ENCODE measurements around the gene PDGFD.

PDGFD gene

GRCh38 chr11:103947546-103947919 is 216.4 kb downstream of the PDGFD start:
- Histone ChIP-seq H2AFZ (ENCODE audit: low read depth) (no peak overlapping the region), H4K20me1 (ENCODE audit: insufficient read depth) (no peaks in the 10 kb centered on the region), H3K4me3 (IDR thresholded peaks at IDR 0.05; ENCODE audit: insufficient read depth, low read depth, low read length) (no peak overlapping the region), H3K27me3 (ENCODE audit: insufficient read depth, low read depth) (no peaks in the 10 kb centered on the region), H3K79me2 (ENCODE audit: insufficient read depth, low read depth) (no peaks in the 10 kb centered on the region), H3K4me2 (no peak overlapping the region), H3K27ac (no peak overlapping the region), H3K4me1 (ENCODE audit: low read depth, poor library complexity, severe bottlenecking) (no peaks in the 10 kb centered on the region), H3K9ac (no peak overlapping the region), H3K36me3 (ENCODE audit: insufficient read depth) (no peaks in the 10 kb centered on the region)
- TF ChIP-seq CTCF (conservative IDR thresholded peaks at IDR 0.05; ENCODE audit: low read depth, low read length) = no peak

GRCh38 chr11:103946793-103947545 is 217.0 kb downstream of the PDGFD start:
- no peak overlapping the region for H3K27ac ChIP-seq
- no peak for TF ChIP-seq CTCF (conservative IDR thresholded peaks at IDR 0.05; ENCODE audit: low read depth, low read length)
- H3K4me3 ChIP-seq (IDR thresholded peaks at IDR 0.05; ENCODE audit: insufficient read depth, low read depth, low read length) = no peak overlapping the region
- no peaks in the 10 kb centered on the region for H3K79me2 ChIP-seq (ENCODE audit: insufficient read depth, low read depth)
- no peaks in the 10 kb centered on the region for H3K4me1 ChIP-seq (ENCODE audit: low read depth, poor library complexity, severe bottlenecking)
- no peaks in the 10 kb centered on the region for H3K36me3 ChIP-seq (ENCODE audit: insufficient read depth)
- no peak overlapping the region for H3K4me2 ChIP-seq
- H3K9ac ChIP-seq = no peak overlapping the region
- no peaks in the 10 kb centered on the region for H4K20me1 ChIP-seq (ENCODE audit: insufficient read depth)
- H3K27me3 ChIP-seq (ENCODE audit: insufficient read depth, low read depth) = no peaks in the 10 kb centered on the region
- no peak overlapping the region for H2AFZ ChIP-seq (ENCODE audit: low read depth)

GRCh38 chr11:103944251-103944940 is 219.6 kb downstream of the PDGFD start:
- no peak overlapping the region for H3K4me2 ChIP-seq
- H3K27me3 ChIP-seq (ENCODE audit: insufficient read depth, low read depth) = no peaks in the 10 kb centered on the region
- H3K79me2 ChIP-seq (ENCODE audit: insufficient read depth, low read depth) = no peaks in the 10 kb centered on the region

GRCh38 chr11:103942646-103943045 is 221.3 kb downstream of the PDGFD start:
- no peak overlapping the region for H3K27ac ChIP-seq
- no peak for TF ChIP-seq CTCF (conservative IDR thresholded peaks at IDR 0.05; ENCODE audit: low read depth, low read length)
- no peak overlapping the region for H3K9ac ChIP-seq
- H3K79me2 ChIP-seq (ENCODE audit: insufficient read depth, low read depth) = no peaks in the 10 kb centered on the region
- no peak overlapping the region for H2AFZ ChIP-seq (ENCODE audit: low read depth)
- no peaks in the 10 kb centered on the region for H3K36me3 ChIP-seq (ENCODE audit: insufficient read depth)
- H3K4me1 ChIP-seq (ENCODE audit: low read depth, poor library complexity, severe bottlenecking) = peaks cover 11% of the 10 kb centered on the region
- no peak overlapping the region for H3K4me3 ChIP-seq (IDR thresholded peaks at IDR 0.05; ENCODE audit: insufficient read depth, low read depth, low read length)
- no peaks in the 10 kb centered on the region for H3K27me3 ChIP-seq (ENCODE audit: insufficient read depth, low read depth)
- no peak overlapping the region for H3K4me2 ChIP-seq
- H4K20me1 ChIP-seq (ENCODE audit: insufficient read depth) = no peaks in the 10 kb centered on the region

More at GRCh38 chr11:103944251-103944940, 219.6 kb downstream of the PDGFD start:
- Histone ChIP-seq H2AFZ (ENCODE audit: low read depth) (no peak overlapping the region), H3K4me1 (ENCODE audit: low read depth, poor library complexity, severe bottlenecking) (peaks cover 10% of the 10 kb centered on the region), H3K9ac (no peak overlapping the region), H3K27ac (no peak overlapping the region), H4K20me1 (ENCODE audit: insufficient read depth) (no peaks in the 10 kb centered on the region), H3K4me3 (IDR thresholded peaks at IDR 0.05; ENCODE audit: insufficient read depth, low read depth, low read length) (no peak overlapping the region), H3K36me3 (ENCODE audit: insufficient read depth) (no peaks in the 10 kb centered on the region)
- no peak for TF ChIP-seq CTCF (conservative IDR thresholded peaks at IDR 0.05; ENCODE audit: low read depth, low read length)
